Fibroblast of villous mesenchyme (primary cell): ENCODE results near the gene CCDC158. TPM values are rescaled to one million over a fixed set of nuclear protein-coding genes. Genes with fewer than 3 reads are reported as not detected.

Experiments used
- DNase-seq: peaks from one replicate; pipeline ENCODE4 v3.0.0-alpha.2; 2010; ENCODE audit warnings: low read depth
- H3K4me3 ChIP-seq: 2 replicates; pipeline ENCODE4 v1.5.1; 2011; ENCODE audit warnings: low read depth, mild to moderate bottlenecking, low read length
- total RNA-seq: library from RNA; depleted of rRNA; stranded (reverse); fragments of >200 nt; gene quantifications from 2 replicates; pipeline ENCODE4 v1.2.3, GENCODE V29; 2012
- TF ChIP-seq, protein P1 (sequence below): IDR thresholded peaks from 2 replicates; pipeline ENCODE4 v1.5.1; 2012; ENCODE audit warnings: low read depth, mild to moderate bottlenecking, low read length; ENCODE audit not compliant: insufficient read depth

Gene CCDC158
- total RNA-seq, 1 donor: 0.43 TPM

DNA sequence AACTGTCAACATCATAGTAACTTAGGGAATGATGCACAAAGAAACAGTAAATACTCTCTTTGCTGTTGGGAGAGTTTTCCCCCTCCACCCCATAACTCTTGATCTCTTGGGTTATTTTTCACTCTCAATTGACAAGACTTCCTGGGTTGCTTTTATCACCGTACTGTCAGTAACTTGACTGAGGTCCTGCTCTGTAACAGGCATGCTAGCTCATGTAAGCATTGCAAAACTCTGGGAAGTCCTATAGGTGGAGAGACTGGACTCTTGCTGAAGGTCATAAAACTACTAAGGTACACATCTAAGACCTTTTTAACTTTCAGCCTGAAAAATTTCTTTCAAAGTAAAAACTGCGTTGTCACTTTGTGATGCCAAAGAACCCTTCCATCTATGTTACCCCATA is 25.0 kb upstream of the CCDC158 start:
- no peak for DNase-seq
- H3K4me3 ChIP-seq: no peak overlapping the region
- TF ChIP-seq, protein P1, sequence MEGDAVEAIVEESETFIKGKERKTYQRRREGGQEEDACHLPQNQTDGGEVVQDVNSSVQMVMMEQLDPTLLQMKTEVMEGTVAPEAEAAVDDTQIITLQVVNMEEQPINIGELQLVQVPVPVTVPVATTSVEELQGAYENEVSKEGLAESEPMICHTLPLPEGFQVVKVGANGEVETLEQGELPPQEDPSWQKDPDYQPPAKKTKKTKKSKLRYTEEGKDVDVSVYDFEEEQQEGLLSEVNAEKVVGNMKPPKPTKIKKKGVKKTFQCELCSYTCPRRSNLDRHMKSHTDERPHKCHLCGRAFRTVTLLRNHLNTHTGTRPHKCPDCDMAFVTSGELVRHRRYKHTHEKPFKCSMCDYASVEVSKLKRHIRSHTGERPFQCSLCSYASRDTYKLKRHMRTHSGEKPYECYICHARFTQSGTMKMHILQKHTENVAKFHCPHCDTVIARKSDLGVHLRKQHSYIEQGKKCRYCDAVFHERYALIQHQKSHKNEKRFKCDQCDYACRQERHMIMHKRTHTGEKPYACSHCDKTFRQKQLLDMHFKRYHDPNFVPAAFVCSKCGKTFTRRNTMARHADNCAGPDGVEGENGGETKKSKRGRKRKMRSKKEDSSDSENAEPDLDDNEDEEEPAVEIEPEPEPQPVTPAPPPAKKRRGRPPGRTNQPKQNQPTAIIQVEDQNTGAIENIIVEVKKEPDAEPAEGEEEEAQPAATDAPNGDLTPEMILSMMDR: no peak

DNA sequence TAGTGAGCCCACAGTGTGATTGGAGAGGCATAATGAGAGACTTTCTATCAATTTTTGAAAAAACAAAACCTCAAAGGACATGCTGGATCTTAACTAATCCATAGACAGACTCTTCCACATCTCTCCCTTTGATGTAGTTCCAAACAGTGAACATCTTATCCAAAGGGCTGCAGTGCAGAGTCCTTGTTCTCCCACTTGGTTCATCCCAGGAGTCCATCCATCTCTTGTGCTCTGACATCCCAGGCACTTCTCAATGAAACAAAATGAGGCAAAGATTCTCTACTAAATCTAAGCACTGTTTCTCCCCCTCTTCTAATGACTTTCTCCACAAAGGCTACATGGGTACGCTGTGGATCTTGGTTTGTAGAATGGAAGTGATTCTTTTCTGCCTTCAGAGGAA is 22.4 kb upstream of the CCDC158 start:
- no peak overlapping the region for H3K4me3 ChIP-seq
- DNase-seq: no peak
- TF ChIP-seq, protein P1: no peak

DNA sequence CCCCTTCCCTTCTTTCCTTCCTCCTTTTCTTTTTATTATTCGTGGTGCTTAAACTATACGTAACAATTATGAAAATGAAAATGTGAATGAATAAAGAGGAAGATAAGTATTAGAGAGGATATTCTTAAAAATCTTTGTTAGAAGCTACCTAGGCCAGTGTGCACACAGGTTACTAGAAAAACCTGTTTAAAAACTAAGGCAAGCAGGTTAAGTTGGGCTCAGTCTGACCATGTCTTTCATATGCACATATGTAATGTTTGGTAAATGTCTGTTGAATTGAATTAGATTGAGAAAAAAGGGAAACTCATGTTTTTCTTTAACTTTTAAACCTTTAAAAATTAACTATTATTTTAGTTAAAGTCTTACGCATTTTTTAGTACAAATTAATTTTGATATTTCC is 21.9 kb upstream of the CCDC158 start:
- DNase-seq: no peak
- H3K4me3 ChIP-seq: no peak overlapping the region
- TF ChIP-seq, protein P1: no peak

DNA sequence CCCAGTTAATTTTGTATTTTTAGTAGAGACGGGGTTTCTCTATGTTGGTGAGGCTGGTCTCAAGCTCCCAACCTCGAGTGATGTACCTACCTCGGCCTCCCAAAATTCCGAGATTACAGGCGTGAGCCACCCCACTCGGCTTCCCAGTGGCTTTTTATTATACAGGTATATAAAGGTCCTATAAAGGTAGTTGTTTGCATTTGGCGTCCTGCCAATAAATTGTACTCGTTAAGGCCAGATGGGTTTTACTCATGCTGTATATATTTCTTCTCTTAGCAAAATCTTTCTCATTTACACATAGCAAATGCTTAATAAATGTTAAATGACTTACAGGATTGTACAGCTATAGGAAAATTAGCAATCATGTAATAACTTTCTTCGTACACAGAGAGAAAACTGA is 20.9 kb upstream of the CCDC158 start:
- DNase-seq: no peak
- H3K4me3 ChIP-seq: no peak overlapping the region
- TF ChIP-seq, protein P1: no peak

DNA sequence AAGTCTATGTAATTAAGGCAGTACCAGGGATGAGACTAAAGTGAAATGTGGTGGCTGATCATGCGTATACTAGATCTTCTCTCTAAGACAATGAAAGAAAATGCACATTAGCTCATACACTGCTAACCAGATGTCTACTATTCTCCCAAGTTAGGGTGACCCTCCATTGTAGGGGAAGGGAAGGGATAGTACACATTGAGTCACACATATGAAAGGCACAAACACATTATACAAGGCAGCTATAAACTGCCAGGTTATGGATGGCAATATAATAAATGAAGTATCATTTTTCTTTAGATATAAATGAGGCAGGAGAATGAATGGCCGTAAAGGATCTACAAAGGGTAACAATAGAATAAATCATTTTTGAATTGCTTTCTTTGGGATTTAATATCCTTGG is 18.6 kb upstream of the CCDC158 start:
- TF ChIP-seq, protein P1: no peak
- H3K4me3 ChIP-seq: no peak overlapping the region
- no peak for DNase-seq

DNA sequence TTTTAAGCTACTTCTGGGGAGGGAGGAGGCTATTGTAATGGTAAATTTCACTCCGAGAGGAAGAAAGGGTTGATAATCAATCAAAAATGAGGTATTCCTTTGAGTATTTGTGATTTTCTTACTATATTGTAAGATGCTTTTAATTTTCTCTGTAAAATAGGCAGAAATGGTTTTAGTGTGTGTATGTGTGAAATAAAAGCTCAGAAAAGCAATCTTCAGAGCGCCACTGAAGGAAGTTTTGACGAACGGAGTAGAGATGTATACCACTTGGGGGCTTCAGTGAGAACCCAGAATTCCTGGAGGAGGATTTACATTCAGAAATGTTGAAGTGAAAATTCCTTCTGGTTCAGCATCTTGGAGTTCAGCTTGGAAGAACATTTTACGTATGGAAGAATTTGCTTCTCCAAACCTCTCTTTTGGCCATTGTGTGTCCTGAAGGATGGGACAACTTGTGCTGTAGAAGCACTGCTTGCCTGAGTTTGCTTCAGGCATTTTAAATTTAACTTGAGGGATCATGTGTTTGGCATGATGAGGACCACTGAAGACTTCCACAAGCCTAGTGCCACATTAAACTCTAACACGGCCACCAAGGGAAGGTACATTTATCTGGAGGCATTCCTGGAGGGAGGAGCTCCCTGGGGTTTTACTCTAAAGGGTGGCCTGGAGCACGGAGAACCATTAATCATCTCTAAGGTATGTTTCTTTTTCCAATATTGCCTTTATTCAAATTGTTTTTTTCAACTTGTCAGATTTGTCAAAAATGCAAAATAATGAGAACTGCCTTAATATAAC is 14.8 kb upstream of the CCDC158 start:
- no peak overlapping the region for H3K4me3 ChIP-seq
- DNase-seq: no peak
- TF ChIP-seq, protein P1: no peak
